Measurements from ENCODE around the gene MYT1. TPM values are rescaled to one million over a fixed set of nuclear protein-coding genes. Genes with fewer than 3 reads are reported as not detected.

Gene MYT1
- polyA plus RNA-seq, 1 donor from 2014 or later, result 35.8 TPM

DNA sequence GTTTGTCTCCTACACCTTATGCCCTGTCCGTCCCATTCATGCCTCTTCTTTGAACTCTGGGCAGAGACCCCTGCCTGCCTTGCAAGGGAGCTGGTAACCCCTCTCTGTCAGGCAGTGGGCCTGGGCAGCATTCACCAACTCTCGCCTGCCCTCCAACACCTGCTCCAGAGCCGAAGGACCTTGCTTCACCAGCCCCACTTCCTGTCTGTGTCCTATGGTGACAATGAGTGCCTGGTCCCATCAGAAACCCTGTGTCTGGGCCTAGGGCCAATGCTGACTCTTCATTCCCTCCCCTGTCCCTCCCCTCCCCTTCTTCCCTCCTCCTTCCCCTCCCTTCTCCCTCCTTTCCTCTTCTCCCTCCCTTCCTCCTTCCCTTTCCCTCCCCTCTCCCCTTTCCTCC, 68.5 kb downstream of the MYT1 start:
- Histone ChIP-seq H3K4me2 (ENCODE audit: low read length) (no peak overlapping the region), H3F3A (ENCODE audit: insufficient read depth, low read length, poor library complexity, severe bottlenecking) (no peaks in the 10 kb centered on the region), H3K4me3 (ENCODE audit: low read length) (no peak overlapping the region), H3K36me3 (ENCODE audit: insufficient read depth, low read length) (peaks cover 4% of the 10 kb centered on the region), H4K20me1 (ENCODE audit: insufficient read depth) (no peaks in the 10 kb centered on the region), H3K27me3 (ENCODE audit: insufficient read depth, low read depth, low read length) (no peaks in the 10 kb centered on the region), H3K9me3 (ENCODE audit: low read length) (no peaks in the 10 kb centered on the region), H3K9me2 (ENCODE audit: insufficient read depth, low read length) (no peaks in the 10 kb centered on the region), H3K27ac (ENCODE audit: low read length) (no peak overlapping the region), H3K9ac (ENCODE audit: low read length) (no peak overlapping the region), H2AFZ (ENCODE audit: low read depth, low read length) (no peak overlapping the region), H3K79me2 (replicated peaks; ENCODE audit: insufficient read depth, low read length) (no peaks in the 10 kb centered on the region)
- TF ChIP-seq EP300 (conservative IDR thresholded peaks at IDR 0.05; ENCODE audit: poor library complexity, severe bottlenecking), result no peak
- TF ChIP-seq EZH2 (IDR thresholded peaks at IDR 0.05; ENCODE audit: borderline replicate concordance, insufficient read depth, low read length, poor library complexity, severe bottlenecking), result no peak
- no peak for TF ChIP-seq MXI1 (conservative IDR thresholded peaks at IDR 0.05; ENCODE audit: poor library complexity, severe bottlenecking)
- TF ChIP-seq POLR2AphosphoS5 (IDR thresholded peaks at IDR 0.05), result no peak
- no peak for TF ChIP-seq TAF1 (IDR thresholded peaks at IDR 0.05; ENCODE audit: low read depth)

DNA sequence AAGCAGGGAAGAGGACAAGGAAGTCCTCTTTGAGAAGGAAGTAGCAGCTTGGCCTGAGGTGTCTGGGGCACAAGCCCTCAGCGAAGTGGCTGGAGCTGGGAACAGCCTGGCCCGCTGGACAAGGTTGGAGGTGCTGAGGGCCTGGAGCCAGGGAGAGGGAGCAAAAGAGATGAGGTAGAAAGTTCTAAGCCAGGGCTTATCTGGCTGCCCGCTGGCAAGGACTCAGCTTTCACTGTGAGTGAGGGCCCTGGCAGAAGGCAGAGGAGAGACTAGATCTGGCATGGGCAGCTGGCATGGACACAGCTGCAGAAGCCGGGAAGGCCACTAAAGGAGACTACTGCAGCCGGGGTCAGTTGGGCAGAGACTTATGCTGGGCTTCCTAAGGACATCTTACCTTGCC, 69.5 kb downstream of the MYT1 start:
- no peak overlapping the region for H3K27ac ChIP-seq (ENCODE audit: low read length)
- no peaks in the 10 kb centered on the region for H3K9me2 ChIP-seq (ENCODE audit: insufficient read depth, low read length)
- H3K9me3 ChIP-seq (ENCODE audit: low read length), result no peaks in the 10 kb centered on the region
- H3K79me2 ChIP-seq (replicated peaks; ENCODE audit: insufficient read depth, low read length), result no peaks in the 10 kb centered on the region
- H3K4me3 ChIP-seq (ENCODE audit: low read length), result no peak overlapping the region
- no peaks in the 10 kb centered on the region for H3K27me3 ChIP-seq (ENCODE audit: insufficient read depth, low read depth, low read length)
- H2AFZ ChIP-seq (ENCODE audit: low read depth, low read length), result no peak overlapping the region
- TF ChIP-seq POLR2AphosphoS5 (IDR thresholded peaks at IDR 0.05), result no peak
- TF ChIP-seq EZH2 (IDR thresholded peaks at IDR 0.05; ENCODE audit: borderline replicate concordance, insufficient read depth, low read length, poor library complexity, severe bottlenecking), result no peak
- TF ChIP-seq MXI1 (conservative IDR thresholded peaks at IDR 0.05; ENCODE audit: poor library complexity, severe bottlenecking), result no peak
- TF ChIP-seq RAD21 (conservative IDR thresholded peaks at IDR 0.05), result no peak
- no peak for TF ChIP-seq EP300 (conservative IDR thresholded peaks at IDR 0.05; ENCODE audit: poor library complexity, severe bottlenecking)
- no peak for TF ChIP-seq SMC3 (conservative IDR thresholded peaks at IDR 0.05; ENCODE audit: poor library complexity)
- TF ChIP-seq, protein P1, sequence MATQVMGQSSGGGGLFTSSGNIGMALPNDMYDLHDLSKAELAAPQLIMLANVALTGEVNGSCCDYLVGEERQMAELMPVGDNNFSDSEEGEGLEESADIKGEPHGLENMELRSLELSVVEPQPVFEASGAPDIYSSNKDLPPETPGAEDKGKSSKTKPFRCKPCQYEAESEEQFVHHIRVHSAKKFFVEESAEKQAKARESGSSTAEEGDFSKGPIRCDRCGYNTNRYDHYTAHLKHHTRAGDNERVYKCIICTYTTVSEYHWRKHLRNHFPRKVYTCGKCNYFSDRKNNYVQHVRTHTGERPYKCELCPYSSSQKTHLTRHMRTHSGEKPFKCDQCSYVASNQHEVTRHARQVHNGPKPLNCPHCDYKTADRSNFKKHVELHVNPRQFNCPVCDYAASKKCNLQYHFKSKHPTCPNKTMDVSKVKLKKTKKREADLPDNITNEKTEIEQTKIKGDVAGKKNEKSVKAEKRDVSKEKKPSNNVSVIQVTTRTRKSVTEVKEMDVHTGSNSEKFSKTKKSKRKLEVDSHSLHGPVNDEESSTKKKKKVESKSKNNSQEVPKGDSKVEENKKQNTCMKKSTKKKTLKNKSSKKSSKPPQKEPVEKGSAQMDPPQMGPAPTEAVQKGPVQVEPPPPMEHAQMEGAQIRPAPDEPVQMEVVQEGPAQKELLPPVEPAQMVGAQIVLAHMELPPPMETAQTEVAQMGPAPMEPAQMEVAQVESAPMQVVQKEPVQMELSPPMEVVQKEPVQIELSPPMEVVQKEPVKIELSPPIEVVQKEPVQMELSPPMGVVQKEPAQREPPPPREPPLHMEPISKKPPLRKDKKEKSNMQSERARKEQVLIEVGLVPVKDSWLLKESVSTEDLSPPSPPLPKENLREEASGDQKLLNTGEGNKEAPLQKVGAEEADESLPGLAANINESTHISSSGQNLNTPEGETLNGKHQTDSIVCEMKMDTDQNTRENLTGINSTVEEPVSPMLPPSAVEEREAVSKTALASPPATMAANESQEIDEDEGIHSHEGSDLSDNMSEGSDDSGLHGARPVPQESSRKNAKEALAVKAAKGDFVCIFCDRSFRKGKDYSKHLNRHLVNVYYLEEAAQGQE (IDR thresholded peaks at IDR 0.05; ENCODE audit: borderline replicate concordance), result no peak
- TF ChIP-seq, protein P2, sequence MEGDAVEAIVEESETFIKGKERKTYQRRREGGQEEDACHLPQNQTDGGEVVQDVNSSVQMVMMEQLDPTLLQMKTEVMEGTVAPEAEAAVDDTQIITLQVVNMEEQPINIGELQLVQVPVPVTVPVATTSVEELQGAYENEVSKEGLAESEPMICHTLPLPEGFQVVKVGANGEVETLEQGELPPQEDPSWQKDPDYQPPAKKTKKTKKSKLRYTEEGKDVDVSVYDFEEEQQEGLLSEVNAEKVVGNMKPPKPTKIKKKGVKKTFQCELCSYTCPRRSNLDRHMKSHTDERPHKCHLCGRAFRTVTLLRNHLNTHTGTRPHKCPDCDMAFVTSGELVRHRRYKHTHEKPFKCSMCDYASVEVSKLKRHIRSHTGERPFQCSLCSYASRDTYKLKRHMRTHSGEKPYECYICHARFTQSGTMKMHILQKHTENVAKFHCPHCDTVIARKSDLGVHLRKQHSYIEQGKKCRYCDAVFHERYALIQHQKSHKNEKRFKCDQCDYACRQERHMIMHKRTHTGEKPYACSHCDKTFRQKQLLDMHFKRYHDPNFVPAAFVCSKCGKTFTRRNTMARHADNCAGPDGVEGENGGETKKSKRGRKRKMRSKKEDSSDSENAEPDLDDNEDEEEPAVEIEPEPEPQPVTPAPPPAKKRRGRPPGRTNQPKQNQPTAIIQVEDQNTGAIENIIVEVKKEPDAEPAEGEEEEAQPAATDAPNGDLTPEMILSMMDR (IDR thresholded peaks at IDR 0.05; ENCODE audit: poor library complexity, severe bottlenecking), result no peak
- TF ChIP-seq TAF1 (IDR thresholded peaks at IDR 0.05; ENCODE audit: low read depth), result no peak
- H4K20me1 ChIP-seq (ENCODE audit: insufficient read depth), result no peaks in the 10 kb centered on the region
- peaks cover 4% of the 10 kb centered on the region for H3K36me3 ChIP-seq (ENCODE audit: insufficient read depth, low read length)
- no peak overlapping the region for H3K9ac ChIP-seq (ENCODE audit: low read length)
- H3K4me2 ChIP-seq (ENCODE audit: low read length), result no peak overlapping the region
- no peaks in the 10 kb centered on the region for H3F3A ChIP-seq (ENCODE audit: insufficient read depth, low read length, poor library complexity, severe bottlenecking)

All from neural cell (in vitro differentiated cells).